ENCODE data around the gene KLHL18.
"Not testable (repeated sequence)": the region's sequence is repeated elsewhere in the genome, so short reads cannot be mapped to it uniquely, and the experiment has no call there.

KLHL18 gene

GRCh38 chr3:47274652-47275051 lies 8.1 kb upstream of the KLHL18 start:
- no peak for DNase-seq (ENCODE audit: low spot score)

GRCh38 chr3:47276558-47276957 lies 6.2 kb upstream of the KLHL18 start:
- DNase-seq (ENCODE audit: low spot score): no peak

- no peak for DNase-seq (ENCODE audit: low spot score)
These were observed 2.2 kb upstream of the KLHL18 start for GRCh38 chr3:47280519-47280918.

GRCh38 chr3:47283193-47283537 lies 421 bp downstream of the KLHL18 start:
- DNase-seq (ENCODE audit: low spot score): peak; percentile 39

- peak; percentile 33 for DNase-seq (ENCODE audit: low spot score)
These were observed 1.0 kb downstream of the KLHL18 start for GRCh38 chr3:47283591-47284364.

GRCh38 chr3:47288966-47289910 lies 6.5 kb downstream of the KLHL18 start:
- no peak for DNase-seq (ENCODE audit: low spot score)

- no peak for DNase-seq (ENCODE audit: low spot score)
These were observed 8.5 kb downstream of the KLHL18 start for GRCh38 chr3:47291158-47291753.

GRCh38 chr3:47291754-47292420 lies 9.1 kb downstream of the KLHL18 start:
- DNase-seq (ENCODE audit: low spot score): peak; percentile 61

- DNase-seq (ENCODE audit: low spot score): no peak
These were observed 11.1 kb downstream of the KLHL18 start for GRCh38 chr3:47293822-47294221.

GRCh38 chr3:47294392-47294791 lies 11.6 kb downstream of the KLHL18 start:
- DNase-seq (ENCODE audit: low spot score): no peak

GRCh38 chr3:47295322-47295721 lies 12.6 kb downstream of the KLHL18 start:
- no peak for DNase-seq (ENCODE audit: low spot score)

GRCh38 chr3:47295976-47296375 lies 13.2 kb downstream of the KLHL18 start:
- DNase-seq (ENCODE audit: low spot score): no peak

GRCh38 chr3:47296562-47297302 lies 14.0 kb downstream of the KLHL18 start:
- no peak for DNase-seq (ENCODE audit: low spot score)

- DNase-seq (ENCODE audit: low spot score): no peak
These were observed 15.7 kb downstream of the KLHL18 start for GRCh38 chr3:47298439-47298838.

- no peak for DNase-seq (ENCODE audit: low spot score)
These were observed 16.9 kb downstream of the KLHL18 start for GRCh38 chr3:47299381-47300318.

GRCh38 chr3:47301456-47301855 lies 18.7 kb downstream of the KLHL18 start:
- no peak for DNase-seq (ENCODE audit: low spot score)

GRCh38 chr3:47306022-47306421 lies 23.3 kb downstream of the KLHL18 start:
- no peak for DNase-seq (ENCODE audit: low spot score)

GRCh38 chr3:47309231-47309630 lies 26.5 kb downstream of the KLHL18 start:
- DNase-seq (ENCODE audit: low spot score): not testable (repeated sequence)

GRCh38 chr3:47310391-47310790 lies 27.6 kb downstream of the KLHL18 start:
- DNase-seq (ENCODE audit: low spot score): no peak

- no peak for DNase-seq (ENCODE audit: low spot score)
These were observed 30.8 kb downstream of the KLHL18 start for GRCh38 chr3:47313341-47314055.
